Measurements from ENCODE around the gene SMPD3. TPM values are rescaled to one million over a fixed set of nuclear protein-coding genes. Genes with fewer than 3 reads are reported as not detected.

Gene SMPD3
- 0.42 and 1.3 TPM in 2 replicates for polyA plus RNA-seq

GRCh38 chr16:68448360-68448970, at the start of gene SMPD3:
TSS of gene SMPD3 (minus strand) at chr16:68448508. CDS start at chr16:68372181, 76,327 bp downstream.

GRCh38 chr16:68310774-68311511, 137.4 kb downstream of the SMPD3 start, which contains the start of the genes PRMT7 and SLC7A6OS:
TSS of gene PRMT7 (plus strand) at chr16:68311019. CDS start at chr16:68315980, 4,961 bp downstream.
TSS of gene SLC7A6OS (minus strand) at chr16:68310946. CDS start at chr16:68310926, 20 bp downstream.

Other genes starting within 250 kb of the SMPD3 start
- not detected in 2 replicates for gene ESRP2, start 212.4 kb downstream of the SMPD3 start, polyA plus RNA-seq
- gene PLA2G15, start 203.1 kb downstream of the SMPD3 start, polyA plus RNA-seq = 7.2 and 16.6 TPM in 2 replicates
- gene SLC7A6, start 184.0 kb downstream of the SMPD3 start, polyA plus RNA-seq = 9.9 and 14.0 TPM in 2 replicates
- 0.59 and 5.9 TPM in 2 replicates for gene SLC7A6OS, start 137.6 kb downstream of the SMPD3 start, polyA plus RNA-seq
- 6.5 and 14.7 TPM in 2 replicates for gene PRMT7, start 137.5 kb downstream of the SMPD3 start, polyA plus RNA-seq
- 10.1 and 11.2 TPM in 2 replicates for gene ZFP90, start 90.8 kb upstream of the SMPD3 start, polyA plus RNA-seq
- 0.32 TPM in 1 of 2 replicates, not detected in the other for gene CDH3, start 196.8 kb upstream of the SMPD3 start, polyA plus RNA-seq